WTC11 (cell line): ENCODE results near the gene F11R. TPM values are rescaled to one million over a fixed set of nuclear protein-coding genes. Genes with fewer than 3 reads are reported as not detected.
A peak's percentile ranks its signal among the peaks of the same experiment; 100 is the strongest.

Experiments used
- ATAC-seq: fragments of 200-7000 bp; cut with Tn5 transposase; 2 replicates; pipeline ENCODE4 v1.10.0; 2021; ENCODE audit warnings: mild to moderate bottlenecking, moderate library complexity
- CTCF ChIA-PET: fragments of 300-600 bp; sonication (Branson Sonifier 250); formaldehyde crosslinking; loops from one replicate; lab custom pipeline; 2021; ENCODE audit warnings: antibody characterized with exemption; lab: Charles Lee
- POLR2A ChIA-PET: fragments of 350-600 bp; sonication (Branson Sonifier 250); formaldehyde crosslinking; loops from one replicate; lab custom pipeline; 2021; ENCODE audit warnings: antibody characterized with exemption; lab: Charles Lee
- DNase-seq: peaks from one replicate; pipeline ENCODE4 v3.0.0; 2021; ENCODE audit warnings: low spot score
- H3K27ac Mint-ChIP-seq: 2 replicates; pipeline ENCODE4 v1.8.0; 2021; ENCODE audit warnings: mixed read lengths
- H3K27me3 Mint-ChIP-seq: 2 replicates; pipeline ENCODE4 v1.8.0; 2021; ENCODE audit warnings: low read depth, mild to moderate bottlenecking, moderate library complexity, mixed read lengths
- H3K36me3 Mint-ChIP-seq: 2 replicates; pipeline ENCODE4 v1.8.0; 2021; ENCODE audit warnings: mixed read lengths
- H3K4me1 Mint-ChIP-seq: 2 replicates; pipeline ENCODE4 v1.8.0; 2022; ENCODE audit warnings: mixed read lengths
- H3K4me3 Mint-ChIP-seq: 2 replicates; pipeline ENCODE4 v1.8.0; 2021; ENCODE audit warnings: mild to moderate bottlenecking, moderate library complexity, mixed read lengths
- H3K9me3 Mint-ChIP-seq: 2 replicates; pipeline ENCODE4 v1.8.0; 2021; ENCODE audit warnings: mixed read lengths
- AFF4 ChIP-seq: sonication (generic); formaldehyde crosslinking; IDR thresholded peaks from 2 replicates; pipeline ENCODE4 v1.8.1; 2023; ENCODE audit warnings: mild to moderate bottlenecking, missing genetic modification reagents, borderline replicate concordance
- CTCF ChIP-seq: fragments of 200-600 bp; IDR thresholded peaks from 2 replicates; pipeline ENCODE4 v1.8.0; 2022; ENCODE audit warnings: antibody characterized with exemption
- E2F4 ChIP-seq: sonication (generic); formaldehyde crosslinking; IDR thresholded peaks from 2 replicates; pipeline ENCODE4 v1.8.1; 2022; ENCODE audit warnings: low read depth, mild to moderate bottlenecking, moderate library complexity, missing genetic modification reagents, borderline replicate concordance
- ELF4 ChIP-seq: sonication (generic); formaldehyde crosslinking; IDR thresholded peaks from 2 replicates; pipeline ENCODE4 v1.8.1; 2022; ENCODE audit warnings: low read depth, mild to moderate bottlenecking, moderate library complexity, missing genetic modification reagents
- FOXP1 ChIP-seq: sonication (generic); formaldehyde crosslinking; IDR thresholded peaks from 2 replicates; pipeline ENCODE4 v1.8.0; 2022; ENCODE audit warnings: missing genetic modification reagents, mild to moderate bottlenecking, moderate library complexity, borderline replicate concordance
- IRF2 ChIP-seq: sonication (generic); formaldehyde crosslinking; IDR thresholded peaks from 2 replicates; pipeline ENCODE4 v1.8.0; 2022; ENCODE audit warnings: low read depth, missing genetic modification reagents, borderline replicate concordance
- JAZF1 ChIP-seq: fragments of 250-450 bp; sonication (Bioruptor Pico); IDR thresholded peaks from 2 replicates; pipeline ENCODE4 v1.9.0; 2021; ENCODE audit warnings: moderate library complexity, mild to moderate bottlenecking, inconsistent platforms
- NR2C2 ChIP-seq: sonication (generic); formaldehyde crosslinking; IDR thresholded peaks from 2 replicates; pipeline ENCODE4 v1.8.0; 2022; ENCODE audit warnings: mild to moderate bottlenecking, missing genetic modification reagents
- NR3C1 ChIP-seq: sonication (generic); formaldehyde crosslinking; conservative IDR thresholded peaks from 2 replicates; pipeline ENCODE4 v1.8.1; 2023; ENCODE audit warnings: low read depth, mild to moderate bottlenecking, missing genetic modification reagents
- SP1 ChIP-seq: sonication (generic); formaldehyde crosslinking; conservative IDR thresholded peaks from 2 replicates; pipeline ENCODE4 v1.8.1; 2022; ENCODE audit warnings: missing genetic modification reagents
- TP53 ChIP-seq: sonication (generic); formaldehyde crosslinking; IDR thresholded peaks from 2 replicates; pipeline ENCODE4 v1.8.1; 2023; ENCODE audit warnings: mild to moderate bottlenecking, missing genetic modification reagents
- ZNF396 ChIP-seq: fragments of 250-450 bp; sonication (Bioruptor Pico); IDR thresholded peaks from 2 replicates; pipeline ENCODE4 v1.8.0; 2021; ENCODE audit warnings: mild to moderate bottlenecking, moderate library complexity, borderline replicate concordance
- ZNF423 ChIP-seq: fragments of 250-450 bp; sonication (Bioruptor Pico); IDR thresholded peaks from 2 replicates; pipeline ENCODE4 v2.1.2; 2022; ENCODE audit warnings: mild to moderate bottlenecking, moderate library complexity
- total RNA-seq: library from RNA; stranded (reverse); gene quantifications from 3 replicates; pipeline ENCODE4 v1.2.3, GENCODE V29; 2021
- TF ChIP-seq, protein P1 (sequence below): sonication (generic); formaldehyde crosslinking; IDR thresholded peaks from 2 replicates; pipeline ENCODE4 v1.8.1; 2023; ENCODE audit warnings: mild to moderate bottlenecking, missing genetic modification reagents, moderate library complexity
- TF ChIP-seq, protein P2 (sequence below): sonication (generic); formaldehyde crosslinking; IDR thresholded peaks from 2 replicates; pipeline ENCODE4 v1.8.1; 2022; ENCODE audit warnings: mild to moderate bottlenecking, missing genetic modification reagents, moderate library complexity, borderline replicate concordance
- TF ChIP-seq, protein P3 (sequence below): sonication (generic); formaldehyde crosslinking; IDR thresholded peaks from 2 replicates; pipeline ENCODE4 v1.8.1; 2022; ENCODE audit warnings: low read depth, missing genetic modification reagents, borderline replicate concordance
- TF ChIP-seq, protein P4 (sequence below): sonication (generic); formaldehyde crosslinking; IDR thresholded peaks from 2 replicates; pipeline ENCODE4 v1.8.0; 2022; ENCODE audit warnings: mild to moderate bottlenecking, missing genetic modification reagents

F11R gene
- total RNA-seq, 1 experiment from 2014 or later, result 202 TPM

GRCh38 chr1:161038523-161039153 is 17.7 kb upstream of the F11R start, which contains the start of gene TSTD1 (continued):
- TF ChIP-seq AFF4 (0 out of 2 replicates have a peak, but pooled peaks have one; percentile 45), JAZF1 (CRISPR knock-in tag) (no peak), NR3C1 (CRISPR knock-in tag) (peak; percentile 87; the same call in 1 of the 2 replicates), NR2C2 (CRISPR knock-in tag) (no peak), CTCF (no peak), E2F4 (CRISPR knock-in tag) (no peak)
- TF ChIP-seq, protein P1, sequence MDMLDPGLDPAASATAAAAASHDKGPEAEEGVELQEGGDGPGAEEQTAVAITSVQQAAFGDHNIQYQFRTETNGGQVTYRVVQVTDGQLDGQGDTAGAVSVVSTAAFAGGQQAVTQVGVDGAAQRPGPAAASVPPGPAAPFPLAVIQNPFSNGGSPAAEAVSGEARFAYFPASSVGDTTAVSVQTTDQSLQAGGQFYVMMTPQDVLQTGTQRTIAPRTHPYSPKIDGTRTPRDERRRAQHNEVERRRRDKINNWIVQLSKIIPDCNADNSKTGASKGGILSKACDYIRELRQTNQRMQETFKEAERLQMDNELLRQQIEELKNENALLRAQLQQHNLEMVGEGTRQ (CRISPR knock-in tag), result peak; percentile 32; the same call in 1 of the 2 replicates
- TF ChIP-seq, protein P2, sequence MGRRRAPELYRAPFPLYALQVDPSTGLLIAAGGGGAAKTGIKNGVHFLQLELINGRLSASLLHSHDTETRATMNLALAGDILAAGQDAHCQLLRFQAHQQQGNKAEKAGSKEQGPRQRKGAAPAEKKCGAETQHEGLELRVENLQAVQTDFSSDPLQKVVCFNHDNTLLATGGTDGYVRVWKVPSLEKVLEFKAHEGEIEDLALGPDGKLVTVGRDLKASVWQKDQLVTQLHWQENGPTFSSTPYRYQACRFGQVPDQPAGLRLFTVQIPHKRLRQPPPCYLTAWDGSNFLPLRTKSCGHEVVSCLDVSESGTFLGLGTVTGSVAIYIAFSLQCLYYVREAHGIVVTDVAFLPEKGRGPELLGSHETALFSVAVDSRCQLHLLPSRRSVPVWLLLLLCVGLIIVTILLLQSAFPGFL (CRISPR knock-in tag), result no peak

GRCh38 chr1:161037661-161038522 is 16.9 kb upstream of the F11R start:
- ATAC-seq (peak; percentile 15), DNase-seq (peak; percentile 39)
- H3K4me3 Mint-ChIP-seq, result peak overlapping the region; percentile 86
- TF ChIP-seq ZNF423 (CRISPR knock-in tag) (no peak), ZNF396 (no peak), FOXP1 (CRISPR knock-in tag) (no peak), ELF4 (CRISPR knock-in tag) (no peak), IRF2 (CRISPR knock-in tag) (no peak), SP1 (CRISPR knock-in tag) (no peak), TP53 (no peak)
- TF ChIP-seq, protein P3, sequence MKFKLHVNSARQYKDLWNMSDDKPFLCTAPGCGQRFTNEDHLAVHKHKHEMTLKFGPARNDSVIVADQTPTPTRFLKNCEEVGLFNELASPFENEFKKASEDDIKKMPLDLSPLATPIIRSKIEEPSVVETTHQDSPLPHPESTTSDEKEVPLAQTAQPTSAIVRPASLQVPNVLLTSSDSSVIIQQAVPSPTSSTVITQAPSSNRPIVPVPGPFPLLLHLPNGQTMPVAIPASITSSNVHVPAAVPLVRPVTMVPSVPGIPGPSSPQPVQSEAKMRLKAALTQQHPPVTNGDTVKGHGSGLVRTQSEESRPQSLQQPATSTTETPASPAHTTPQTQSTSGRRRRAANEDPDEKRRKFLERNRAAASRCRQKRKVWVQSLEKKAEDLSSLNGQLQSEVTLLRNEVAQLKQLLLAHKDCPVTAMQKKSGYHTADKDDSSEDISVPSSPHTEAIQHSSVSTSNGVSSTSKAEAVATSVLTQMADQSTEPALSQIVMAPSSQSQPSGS (CRISPR knock-in tag), result no peak
- TF ChIP-seq, protein P4, sequence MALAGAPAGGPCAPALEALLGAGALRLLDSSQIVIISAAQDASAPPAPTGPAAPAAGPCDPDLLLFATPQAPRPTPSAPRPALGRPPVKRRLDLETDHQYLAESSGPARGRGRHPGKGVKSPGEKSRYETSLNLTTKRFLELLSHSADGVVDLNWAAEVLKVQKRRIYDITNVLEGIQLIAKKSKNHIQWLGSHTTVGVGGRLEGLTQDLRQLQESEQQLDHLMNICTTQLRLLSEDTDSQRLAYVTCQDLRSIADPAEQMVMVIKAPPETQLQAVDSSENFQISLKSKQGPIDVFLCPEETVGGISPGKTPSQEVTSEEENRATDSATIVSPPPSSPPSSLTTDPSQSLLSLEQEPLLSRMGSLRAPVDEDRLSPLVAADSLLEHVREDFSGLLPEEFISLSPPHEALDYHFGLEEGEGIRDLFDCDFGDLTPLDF (CRISPR knock-in tag), result no peak
- TF ChIP-seq, protein P2 (CRISPR knock-in tag), result no peak

More at GRCh38 chr1:161037661-161038522, 16.9 kb upstream of the F11R start:
- Mint-ChIP-seq H3K4me1 (peaks cover 37% of the 10 kb centered on the region), H3K36me3 (peaks cover 34% of the 10 kb centered on the region), H3K27me3 (no peaks in the 10 kb centered on the region), H3K9me3 (no peaks in the 10 kb centered on the region), H3K27ac (peak overlapping the region; percentile 24; the same call in 1 of the 2 replicates)
- ChIA-PET POLR2A (interaction anchor here (0.7 to 2.2 kb wide), 5 partner anchors 17 to 95 kb away, joined by 3 to 20 read pairs (median 5); partner anchors contain the start of genes DEDD and F11R), CTCF (interaction anchor here (0.6 to 5.9 kb wide), 15 partner anchors 10 to 270 kb away, joined by 3 to 47 read pairs (median 5); partner anchors contain the start of genes F11R, KLHDC9 and NECTIN4)
